Activated naive CD8-positive, alpha-beta T cell (primary cell): ENCODE results near the gene WDR54.

Experiments used
- H3K27ac Mint-ChIP-seq: one replicate; pipeline ENCODE4 v1.8.0; 2021; ENCODE audit warnings: mixed read lengths
- H3K27me3 Mint-ChIP-seq: one replicate; pipeline ENCODE4 v1.8.0; 2021; ENCODE audit warnings: mixed read lengths
- H3K36me3 Mint-ChIP-seq: one replicate; pipeline ENCODE4 v1.8.0; 2021; ENCODE audit warnings: mixed read lengths
- H3K4me1 Mint-ChIP-seq: one replicate; pipeline ENCODE4 v1.8.0; 2021; ENCODE audit warnings: low read depth, mixed read lengths
- H3K4me3 Mint-ChIP-seq: one replicate; pipeline ENCODE4 v1.8.0; 2021; ENCODE audit warnings: mild to moderate bottlenecking, mixed read lengths
- H3K9me3 Mint-ChIP-seq: one replicate; pipeline ENCODE4 v1.8.0; 2021; ENCODE audit warnings: low read depth, mixed read lengths

Gene WDR54, protein sequence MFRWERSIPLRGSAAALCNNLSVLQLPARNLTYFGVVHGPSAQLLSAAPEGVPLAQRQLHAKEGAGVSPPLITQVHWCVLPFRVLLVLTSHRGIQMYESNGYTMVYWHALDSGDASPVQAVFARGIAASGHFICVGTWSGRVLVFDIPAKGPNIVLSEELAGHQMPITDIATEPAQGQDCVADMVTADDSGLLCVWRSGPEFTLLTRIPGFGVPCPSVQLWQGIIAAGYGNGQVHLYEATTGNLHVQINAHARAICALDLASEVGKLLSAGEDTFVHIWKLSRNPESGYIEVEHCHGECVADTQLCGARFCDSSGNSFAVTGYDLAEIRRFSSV

DNA sequence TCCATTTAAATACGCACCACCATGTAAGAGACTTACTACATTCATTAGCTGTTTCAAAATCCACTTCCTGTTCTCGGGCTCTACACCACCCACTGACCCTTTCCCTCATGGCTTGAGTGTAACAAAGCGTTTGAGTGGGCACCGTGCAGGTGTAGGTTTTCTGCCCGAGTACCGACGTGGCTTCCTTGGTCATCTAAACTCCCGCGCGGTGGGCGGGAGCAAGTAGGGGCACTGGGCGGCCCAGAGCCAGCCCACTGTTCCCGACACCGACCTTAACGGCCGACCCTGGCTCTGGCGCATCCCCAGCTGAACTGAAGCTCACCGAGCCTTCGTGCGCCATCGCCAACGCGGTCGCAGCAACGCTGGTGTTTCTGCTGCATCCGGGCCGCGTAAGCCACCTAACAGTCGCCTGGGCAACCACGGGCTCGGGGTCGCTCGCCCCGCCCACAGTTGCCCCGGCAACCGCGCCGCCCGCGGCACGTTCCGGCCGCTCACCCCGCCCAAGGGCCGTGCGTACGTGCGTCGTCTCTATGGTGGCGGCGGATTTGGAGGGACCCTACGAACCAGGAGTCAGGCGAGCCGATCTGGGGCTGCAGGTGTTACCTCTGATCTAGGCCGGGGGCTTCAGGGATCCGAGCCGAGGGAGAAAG is at the start of gene WDR54, which contains the start of gene C2orf81:
Gene WDR54 (plus strand): TSS at position 510 of the 650 bp plus-strand sequence. CDS start 424 bp downstream, outside the sequence.
Gene C2orf81 (minus strand): TSS at position 399 of the 650 bp plus-strand sequence. CDS start 59 bp downstream, at position 340.
- Mint-ChIP-seq H3K36me3 (no peaks in the 10 kb centered on the region), H3K27ac (peak within 1 kb of the TSS; percentile 96), H3K4me1 (peaks cover 21% of the 10 kb centered on the region), H3K4me3 (peak within 1 kb of the TSS; percentile 100), H3K27me3 (no peaks in the 10 kb centered on the region), H3K9me3 (no peaks in the 10 kb centered on the region)

- H3K36me3 Mint-ChIP-seq: peaks cover 8% of the 10 kb centered on the region
- no peak overlapping the region for H3K4me3 Mint-ChIP-seq
- H3K27ac Mint-ChIP-seq: no peak overlapping the region
- H3K9me3 Mint-ChIP-seq: no peaks in the 10 kb centered on the region
- peaks cover 1% of the 10 kb centered on the region for H3K4me1 Mint-ChIP-seq
- no peaks in the 10 kb centered on the region for H3K27me3 Mint-ChIP-seq
Measured at GRCh38 chr2:74372674-74373073, 48.9 kb upstream of the WDR54 start.

GRCh38 chr2:74373221-74373676 is 48.3 kb upstream of the WDR54 start:
- no peak overlapping the region for H3K27ac Mint-ChIP-seq
- H3K4me3 Mint-ChIP-seq: no peak overlapping the region
- H3K9me3 Mint-ChIP-seq: no peaks in the 10 kb centered on the region
- H3K36me3 Mint-ChIP-seq: peaks cover 8% of the 10 kb centered on the region
- peaks cover 1% of the 10 kb centered on the region for H3K4me1 Mint-ChIP-seq
- no peaks in the 10 kb centered on the region for H3K27me3 Mint-ChIP-seq

GRCh38 chr2:74373985-74374384 is 47.5 kb upstream of the WDR54 start:
- Mint-ChIP-seq H3K36me3 (peaks cover 8% of the 10 kb centered on the region), H3K27me3 (no peaks in the 10 kb centered on the region), H3K27ac (no peak overlapping the region), H3K9me3 (no peaks in the 10 kb centered on the region), H3K4me1 (peaks cover 7% of the 10 kb centered on the region), H3K4me3 (no peak overlapping the region)

- Mint-ChIP-seq H3K27ac (no peak overlapping the region), H3K4me3 (no peak overlapping the region), H3K9me3 (no peaks in the 10 kb centered on the region), H3K27me3 (no peaks in the 10 kb centered on the region), H3K36me3 (peaks cover 8% of the 10 kb centered on the region), H3K4me1 (peaks cover 11% of the 10 kb centered on the region)
Measured at GRCh38 chr2:74374509-74375205, 46.9 kb upstream of the WDR54 start.

- Mint-ChIP-seq H3K36me3 (peaks cover 6% of the 10 kb centered on the region), H3K4me1 (peaks cover 21% of the 10 kb centered on the region), H3K27ac (no peak overlapping the region), H3K27me3 (no peaks in the 10 kb centered on the region), H3K4me3 (no peak overlapping the region), H3K9me3 (no peaks in the 10 kb centered on the region)
Measured at GRCh38 chr2:74375838-74376237, 45.7 kb upstream of the WDR54 start.

GRCh38 chr2:74378007-74378406 is 43.5 kb upstream of the WDR54 start:
- Mint-ChIP-seq H3K36me3 (peaks cover 2% of the 10 kb centered on the region), H3K4me1 (peaks cover 34% of the 10 kb centered on the region), H3K4me3 (no peak overlapping the region), H3K27ac (no peak overlapping the region), H3K9me3 (no peaks in the 10 kb centered on the region), H3K27me3 (no peaks in the 10 kb centered on the region)

GRCh38 chr2:74379851-74380789 is 41.4 kb upstream of the WDR54 start, which contains the start of gene DCTN1:
TSS of gene DCTN1 (minus strand) at chr2:74380311. CDS start at chr2:74380037, 274 bp downstream.
- Mint-ChIP-seq H3K27me3 (no peaks in the 10 kb centered on the region), H3K4me3 (peak within 1 kb of the TSS; percentile 66), H3K36me3 (peaks cover 4% of the 10 kb centered on the region), H3K9me3 (no peaks in the 10 kb centered on the region), H3K27ac (peak within 1 kb of the TSS; percentile 6), H3K4me1 (peaks cover 42% of the 10 kb centered on the region)

- H3K27me3 Mint-ChIP-seq: no peaks in the 10 kb centered on the region
- H3K27ac Mint-ChIP-seq: no peak overlapping the region
- peaks cover 4% of the 10 kb centered on the region for H3K36me3 Mint-ChIP-seq
- H3K4me3 Mint-ChIP-seq: no peak overlapping the region
- no peaks in the 10 kb centered on the region for H3K9me3 Mint-ChIP-seq
- peaks cover 42% of the 10 kb centered on the region for H3K4me1 Mint-ChIP-seq
Measured at GRCh38 chr2:74381751-74382150, 39.8 kb upstream of the WDR54 start.

DNA sequence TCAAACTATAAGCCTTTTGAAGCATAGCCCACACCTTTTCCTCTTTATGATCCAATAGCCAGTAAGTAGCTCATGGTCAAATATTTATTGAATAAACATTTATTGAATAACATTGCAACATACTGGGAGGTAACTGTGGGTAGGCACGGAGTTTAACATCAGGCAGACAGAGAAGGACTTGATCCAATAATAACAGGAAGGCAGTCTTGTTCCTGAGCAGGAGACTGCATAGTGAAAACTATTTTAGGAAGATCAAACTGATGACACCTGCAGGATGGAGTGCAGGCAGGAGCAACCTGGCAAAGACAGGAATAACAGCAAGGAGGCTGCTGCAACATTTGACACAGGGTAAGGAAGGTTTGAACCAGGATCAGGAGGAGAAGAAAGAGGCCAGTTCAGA is 38.3 kb upstream of the WDR54 start:
- Mint-ChIP-seq H3K27me3 (no peaks in the 10 kb centered on the region), H3K36me3 (peaks cover 2% of the 10 kb centered on the region), H3K4me1 (peaks cover 42% of the 10 kb centered on the region), H3K4me3 (no peak overlapping the region), H3K9me3 (no peaks in the 10 kb centered on the region), H3K27ac (no peak overlapping the region)

DNA sequence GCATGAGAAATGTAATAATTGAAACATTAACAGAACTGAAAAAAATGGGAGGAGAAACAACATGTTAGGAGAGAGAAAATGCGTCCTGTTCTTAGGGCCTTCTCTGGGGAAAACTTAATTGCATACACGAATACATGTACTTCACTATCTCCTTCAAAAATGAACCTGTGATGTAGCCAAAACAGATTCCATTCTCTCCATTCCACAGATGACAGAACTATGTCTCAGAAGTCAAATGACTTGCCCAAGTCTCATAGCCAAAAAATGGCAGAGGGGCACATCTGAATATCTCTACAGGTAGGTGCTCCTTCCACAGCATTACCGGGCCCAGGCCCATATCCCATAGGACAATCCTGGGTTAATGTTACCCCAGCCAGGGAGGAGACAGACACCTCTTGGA is 37.5 kb upstream of the WDR54 start:
- Mint-ChIP-seq H3K27me3 (no peaks in the 10 kb centered on the region), H3K9me3 (no peaks in the 10 kb centered on the region), H3K4me1 (peaks cover 36% of the 10 kb centered on the region), H3K27ac (peak overlapping the region; percentile 7), H3K4me3 (no peak overlapping the region), H3K36me3 (peaks cover 2% of the 10 kb centered on the region)

DNA sequence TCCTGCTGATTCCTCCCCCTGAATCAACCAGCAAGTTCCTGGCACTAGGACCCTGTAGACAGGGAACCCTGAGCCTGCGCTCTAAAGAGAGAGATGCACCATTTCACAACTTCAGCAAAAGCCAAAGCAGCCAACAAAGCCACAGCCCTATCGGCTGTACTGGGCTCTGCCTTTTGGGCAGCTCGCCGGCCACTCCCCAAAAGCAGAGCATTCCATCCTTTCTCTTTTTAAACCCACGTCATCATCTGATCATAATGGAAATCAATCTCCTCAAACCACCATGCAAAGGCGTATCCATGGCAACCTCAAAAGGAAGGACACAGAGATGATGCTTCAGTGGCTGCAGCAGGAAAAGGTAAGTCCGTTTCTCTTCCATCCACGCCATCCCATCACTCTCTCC is 36.1 kb upstream of the WDR54 start:
- Mint-ChIP-seq H3K4me3 (no peak overlapping the region), H3K36me3 (peaks cover 2% of the 10 kb centered on the region), H3K9me3 (no peaks in the 10 kb centered on the region), H3K4me1 (peaks cover 27% of the 10 kb centered on the region), H3K27me3 (no peaks in the 10 kb centered on the region), H3K27ac (no peak overlapping the region)

GRCh38 chr2:74387346-74387745 is 34.2 kb upstream of the WDR54 start:
- H3K36me3 Mint-ChIP-seq: peaks cover 2% of the 10 kb centered on the region
- H3K4me1 Mint-ChIP-seq: peaks cover 10% of the 10 kb centered on the region
- H3K27me3 Mint-ChIP-seq: no peaks in the 10 kb centered on the region
- no peak overlapping the region for H3K27ac Mint-ChIP-seq
- H3K9me3 Mint-ChIP-seq: no peaks in the 10 kb centered on the region
- no peak overlapping the region for H3K4me3 Mint-ChIP-seq

GRCh38 chr2:74390606-74391005 is 30.9 kb upstream of the WDR54 start:
- H3K27me3 Mint-ChIP-seq: no peaks in the 10 kb centered on the region
- H3K9me3 Mint-ChIP-seq: no peaks in the 10 kb centered on the region
- H3K36me3 Mint-ChIP-seq: no peaks in the 10 kb centered on the region
- H3K27ac Mint-ChIP-seq: peak overlapping the region; percentile 28
- H3K4me1 Mint-ChIP-seq: no peaks in the 10 kb centered on the region
- H3K4me3 Mint-ChIP-seq: no peak overlapping the region
